Activated B cell treated with CpG ODN at 0.5 μM for 24 hours (primary cell): Measurements from ENCODE around the gene RANBP17. TPM values are rescaled to one million over a fixed set of nuclear protein-coding genes. Genes with fewer than 3 reads are reported as not detected.
A peak's percentile ranks its signal among the peaks of the same experiment; 100 is the strongest.

ENCODE experiments used
- ATAC-seq: fragments of 200-7000 bp; cut with Tn5 transposase; one replicate; pipeline ENCODE4 v1.10.0; 2021; ENCODE audit warnings: low read depth, mild to moderate bottlenecking, moderate library complexity
- CTCF ChIA-PET: fragments of 350-600 bp; sonication (Branson Sonifier 250); formaldehyde crosslinking; loops from one replicate; lab custom pipeline; 2021; ENCODE audit warnings: antibody characterized with exemption; lab: Charles Lee
- POLR2A ChIA-PET: fragments of 350-600 bp; sonication (Branson Sonifier 250); formaldehyde crosslinking; loops from one replicate; lab custom pipeline; 2021; ENCODE audit warnings: antibody characterized with exemption; lab: Charles Lee
- DNase-seq: peaks from one replicate; pipeline ENCODE4 v3.0.0; 2022
- H3K27ac Mint-ChIP-seq: one replicate; pipeline ENCODE4 v1.8.0; 2020; ENCODE audit warnings: mixed read lengths
- H3K27me3 Mint-ChIP-seq: one replicate; pipeline ENCODE4 v1.8.0; 2021; ENCODE audit warnings: mixed read lengths
- H3K36me3 Mint-ChIP-seq: one replicate; pipeline ENCODE4 v1.8.0; 2021; ENCODE audit warnings: low read depth, mixed read lengths
- H3K4me1 Mint-ChIP-seq: one replicate; pipeline ENCODE4 v1.8.0; 2021; ENCODE audit warnings: mixed read lengths
- H3K4me3 Mint-ChIP-seq: one replicate; pipeline ENCODE4 v1.8.0; 2020; ENCODE audit warnings: mild to moderate bottlenecking, mixed read lengths
- H3K9me3 Mint-ChIP-seq: one replicate; pipeline ENCODE4 v1.8.0; 2020; ENCODE audit warnings: mixed read lengths
- CTCF ChIP-seq: fragments of 200-600 bp; IDR thresholded peaks from one replicate; pipeline ENCODE4 v1.8.0; 2022; ENCODE audit warnings: antibody characterized with exemption, mild to moderate bottlenecking
- intact Hi-C: fragments of 100-400 bp; cut with micrococcal nuclease; formaldehyde crosslinking; loops from one replicate; pipeline ENCODE4 v1.15.1; 2024
- total RNA-seq: library from RNA; stranded (reverse); gene quantifications from 2 replicates; pipeline ENCODE4 v1.2.3, GENCODE V29; 2022

The RANBP17 gene
- total RNA-seq, 1 donor from 2014 or later: not detected

DNA sequence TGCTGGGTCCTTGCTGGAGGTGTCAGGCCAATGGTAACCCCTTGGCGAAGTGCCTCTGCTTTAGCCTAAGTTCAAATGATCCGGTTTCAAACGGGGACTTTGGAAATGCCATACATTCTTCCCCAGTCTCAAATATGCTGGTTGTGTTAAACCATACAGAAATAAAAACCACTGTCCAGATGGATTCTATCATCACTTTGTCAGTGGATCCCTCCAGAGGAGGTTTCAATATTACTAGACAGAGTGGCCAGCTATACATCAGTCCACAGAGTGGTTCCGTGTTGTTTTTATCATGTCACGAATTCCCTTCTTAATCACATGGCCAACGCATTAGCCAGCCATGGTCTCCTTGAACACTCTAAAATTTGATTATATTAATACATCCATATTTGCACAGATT, 7.3 kb upstream of the RANBP17 start:
- intact Hi-C loops: no loop called here
- POLR2A ChIA-PET: no interaction called here
- no peak for TF ChIP-seq CTCF
- H3K27ac Mint-ChIP-seq: no peak overlapping the region
- ATAC-seq: no peak
- H3K9me3 Mint-ChIP-seq: peaks cover 8% of the 10 kb centered on the region
- no peaks in the 10 kb centered on the region for H3K4me1 Mint-ChIP-seq
- H3K4me3 Mint-ChIP-seq: no peak overlapping the region
- H3K36me3 Mint-ChIP-seq: no peaks in the 10 kb centered on the region
- no peak for DNase-seq
- CTCF ChIA-PET: no interaction called here
- no peaks in the 10 kb centered on the region for H3K27me3 Mint-ChIP-seq

DNA sequence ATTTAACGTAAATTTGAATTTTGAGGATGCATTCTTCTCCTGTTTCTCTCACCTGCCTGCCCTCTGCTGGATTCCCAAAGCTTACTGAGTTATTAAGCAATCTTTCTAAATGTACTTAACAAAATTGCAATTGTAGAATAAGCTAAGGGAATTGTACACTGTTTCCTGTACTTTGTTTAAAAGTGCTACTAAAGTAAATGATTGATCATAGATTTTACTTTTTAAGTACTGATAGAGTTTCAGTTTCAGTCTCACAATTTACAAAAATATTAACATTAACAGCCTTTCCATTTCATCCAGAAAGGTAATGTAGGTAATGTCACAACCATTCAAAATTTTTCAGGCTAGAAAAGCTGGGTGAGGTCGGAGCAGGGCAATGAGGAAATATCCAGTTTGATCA, 4.8 kb upstream of the RANBP17 start:
- intact Hi-C loops: no loop called here

GRCh38 chr5:170860415-170860814, 1.4 kb upstream of the RANBP17 start:
- peaks cover 2% of the 10 kb centered on the region for H3K4me1 Mint-ChIP-seq
- H3K36me3 Mint-ChIP-seq: peaks cover 8% of the 10 kb centered on the region
- H3K4me3 Mint-ChIP-seq: no peak overlapping the region
- H3K27ac Mint-ChIP-seq: no peak overlapping the region
- peaks cover 32% of the 10 kb centered on the region for H3K27me3 Mint-ChIP-seq
- POLR2A ChIA-PET: no interaction called here
- no peak for ATAC-seq
- intact Hi-C loops: no loop called here
- CTCF ChIA-PET: no interaction called here
- peaks cover 23% of the 10 kb centered on the region for H3K9me3 Mint-ChIP-seq
- DNase-seq: no peak
- no peak for TF ChIP-seq CTCF

More for the DNA sequence above, 4.8 kb upstream of the RANBP17 start:
- TF ChIP-seq CTCF: no peak
- Mint-ChIP-seq H3K9me3 (peaks cover 21% of the 10 kb centered on the region), H3K4me3 (no peak overlapping the region), H3K36me3 (peaks cover 8% of the 10 kb centered on the region), H3K27me3 (peaks cover 10% of the 10 kb centered on the region), H3K27ac (no peak overlapping the region), H3K4me1 (peaks cover 2% of the 10 kb centered on the region)
- ChIA-PET POLR2A (no interaction called here), CTCF (no interaction called here)
- ATAC-seq (no peak), DNase-seq (no peak)

GRCh38 chr5:170860818-170861666, 776 bp upstream of the RANBP17 start:
- Mint-ChIP-seq H3K9me3 (peaks cover 23% of the 10 kb centered on the region), H3K36me3 (peaks cover 8% of the 10 kb centered on the region), H3K27me3 (peaks cover 32% of the 10 kb centered on the region), H3K4me1 (peaks cover 2% of the 10 kb centered on the region), H3K27ac (no peak overlapping the region), H3K4me3 (peak overlapping the region; percentile 35)
- CTCF ChIA-PET: no interaction called here
- no peak for TF ChIP-seq CTCF
- intact Hi-C loops: no loop called here
- DNase-seq (no peak), ATAC-seq (no peak)
- POLR2A ChIA-PET: no interaction called here

DNA sequence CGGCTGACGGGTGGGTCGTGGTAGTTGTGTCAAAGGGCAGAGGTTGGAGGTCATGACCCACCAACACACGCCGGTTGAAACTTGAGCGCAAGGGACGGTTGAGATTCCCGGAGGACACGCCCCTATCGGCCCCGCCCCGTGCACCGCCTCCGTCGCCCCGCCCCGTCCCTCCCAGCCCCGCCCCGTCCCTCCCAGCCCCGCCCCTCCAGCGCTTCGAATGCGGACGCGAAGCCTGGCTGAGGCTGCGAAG, 226 bp upstream of the RANBP17 start:
- Mint-ChIP-seq H3K4me1 (peaks cover 2% of the 10 kb centered on the region), H3K27ac (no peak overlapping the region), H3K9me3 (peaks cover 23% of the 10 kb centered on the region), H3K36me3 (peaks cover 8% of the 10 kb centered on the region), H3K27me3 (peaks cover 32% of the 10 kb centered on the region), H3K4me3 (peak overlapping the region; percentile 35)
- ATAC-seq (no peak), DNase-seq (no peak)
- CTCF ChIA-PET: no interaction called here
- intact Hi-C loops: no loop called here
- no peak for TF ChIP-seq CTCF
- POLR2A ChIA-PET: no interaction called here
